ENCODE measurements around the gene TMEM186.

DNA sequence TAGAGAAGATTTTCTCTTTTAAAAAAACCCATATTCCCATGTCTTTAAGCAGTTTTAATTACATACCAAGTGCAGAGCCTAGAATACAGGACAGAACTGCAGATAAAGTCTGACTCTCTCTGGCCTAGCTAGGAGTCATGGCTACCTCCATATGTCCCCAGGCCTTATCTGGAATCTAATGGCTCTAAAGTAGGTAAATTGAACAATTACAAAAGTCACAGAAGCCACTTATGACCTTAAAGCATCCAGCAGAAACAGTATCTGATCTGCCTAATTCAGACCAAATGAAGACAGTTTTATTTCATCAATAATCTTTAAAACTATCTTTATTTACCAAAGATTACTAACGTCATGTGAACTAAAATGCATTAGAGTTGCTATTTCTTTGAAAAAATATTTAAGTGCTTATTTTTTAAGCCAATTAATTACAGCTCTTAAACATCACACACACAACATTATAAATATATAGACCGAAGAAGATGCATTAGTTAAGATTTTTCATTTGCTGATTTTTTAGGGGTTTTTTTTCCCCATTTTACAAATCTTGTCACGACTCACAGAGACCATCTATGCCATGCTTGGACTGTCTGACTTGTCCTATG lies 28.9 kb upstream of the TMEM186 start:
- TF ChIP-seq, protein P1, sequence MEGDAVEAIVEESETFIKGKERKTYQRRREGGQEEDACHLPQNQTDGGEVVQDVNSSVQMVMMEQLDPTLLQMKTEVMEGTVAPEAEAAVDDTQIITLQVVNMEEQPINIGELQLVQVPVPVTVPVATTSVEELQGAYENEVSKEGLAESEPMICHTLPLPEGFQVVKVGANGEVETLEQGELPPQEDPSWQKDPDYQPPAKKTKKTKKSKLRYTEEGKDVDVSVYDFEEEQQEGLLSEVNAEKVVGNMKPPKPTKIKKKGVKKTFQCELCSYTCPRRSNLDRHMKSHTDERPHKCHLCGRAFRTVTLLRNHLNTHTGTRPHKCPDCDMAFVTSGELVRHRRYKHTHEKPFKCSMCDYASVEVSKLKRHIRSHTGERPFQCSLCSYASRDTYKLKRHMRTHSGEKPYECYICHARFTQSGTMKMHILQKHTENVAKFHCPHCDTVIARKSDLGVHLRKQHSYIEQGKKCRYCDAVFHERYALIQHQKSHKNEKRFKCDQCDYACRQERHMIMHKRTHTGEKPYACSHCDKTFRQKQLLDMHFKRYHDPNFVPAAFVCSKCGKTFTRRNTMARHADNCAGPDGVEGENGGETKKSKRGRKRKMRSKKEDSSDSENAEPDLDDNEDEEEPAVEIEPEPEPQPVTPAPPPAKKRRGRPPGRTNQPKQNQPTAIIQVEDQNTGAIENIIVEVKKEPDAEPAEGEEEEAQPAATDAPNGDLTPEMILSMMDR (IDR thresholded peaks at IDR 0.05): no peak
- TF ChIP-seq POLR2A (IDR thresholded peaks at IDR 0.05): no peak

Data from adrenal gland (tissue), 5 donors.